Measurements from ENCODE around the gene DIAPH3. TPM values are rescaled to one million over a fixed set of nuclear protein-coding genes. Genes with fewer than 3 reads are reported as not detected.

DIAPH3 gene
- total and polyA plus RNA-seq, 2 of the 4 experiments (the other 2 are of a cell fraction) = 8.9 to 9.3 TPM

DNA sequence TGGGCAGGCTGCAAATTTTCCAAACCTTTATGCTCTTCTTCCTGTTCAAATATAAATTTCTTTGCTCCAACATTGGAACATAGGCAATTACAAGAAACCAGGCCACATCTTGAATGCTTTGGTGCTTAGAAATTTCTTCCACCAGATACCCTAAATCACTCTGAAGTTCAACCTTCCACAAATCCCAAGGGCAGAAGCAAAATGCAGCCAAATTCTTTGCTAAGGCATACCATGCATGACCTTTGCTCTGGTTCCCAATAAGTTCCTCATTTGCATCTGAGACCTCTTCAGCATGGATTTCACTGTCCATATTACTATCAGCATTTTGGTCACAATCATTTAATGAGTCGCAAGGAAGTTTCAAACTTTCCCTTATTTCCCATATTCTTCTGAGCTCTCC, 130.9 kb downstream of the DIAPH3 start:
- no peaks in the 10 kb centered on the region for H3K9me3 ChIP-seq (ENCODE audit: control insufficient read depth, insufficient read depth, low read length)
- no peak overlapping the region for H2AFZ ChIP-seq (replicated peaks; ENCODE audit: low read length, poor library complexity)
- no peak overlapping the region for H3K9ac ChIP-seq (ENCODE audit: low read depth, low read length)
- H3K4ac ChIP-seq (ENCODE audit: low read depth, low read length) = no peak overlapping the region
- no peak overlapping the region for H3K4me2 ChIP-seq (ENCODE audit: low read depth, low read length)
- H2BK120ac ChIP-seq (ENCODE audit: low read depth, low read length) = no peak overlapping the region
- peaks cover 2% of the 10 kb centered on the region; the same call in 1 of the 2 replicates for H3K9me1 ChIP-seq (ENCODE audit: insufficient read depth, low read length)
- intact Hi-C loops (cut with micrococcal nuclease) (no loop called here), dilution Hi-C loops (cut with HindIII; ENCODE audit: low sequenced_read_pairs, unreplicated experiment) (no loop called here), in situ Hi-C loops (cut with MboI; ENCODE audit: low sequenced_read_pairs) (no loop called here)
- no peak overlapping the region for H4K8ac ChIP-seq (ENCODE audit: low read depth in 2 of 2, low read length in 2 of 2)
- ATAC-seq (ENCODE audit: low read depth) = no peak
- H3K27me3 ChIP-seq (ENCODE audit: control insufficient read depth, insufficient read depth, low read length) = no peaks in the 10 kb centered on the region
- H4K5ac ChIP-seq (ENCODE audit: low read depth, low read length) = no peak overlapping the region
- H3K27ac ChIP-seq (ENCODE audit: insufficient read depth, low read length) = no peak overlapping the region
- no peak overlapping the region for H3K18ac ChIP-seq (ENCODE audit: low read depth, low read length)
- no peak overlapping the region for H2AK9ac ChIP-seq (replicated peaks; ENCODE audit: low read depth, low read length, poor library complexity)
- peaks cover 13 to 28% of the 10 kb centered on the region in 2 experiments for H3K79me1 ChIP-seq (ENCODE audit: low read depth in 1 of 2, low read length in 2 of 2)
- WGBS, 2 experiments (ENCODE audit: extremely low coverage in 2 of 2, insufficient read length in 1 of 2) = 83% methylated on average over 1 of the region's 1 CpG; no CpG with 5 or more reads in 1 of the 2 experiments
- ChIA-PET POLR2A (ENCODE audit: unreplicated experiment) (no interaction called here), CTCF (no interaction called here)
- no peaks in the 10 kb centered on the region for H3K36me3 ChIP-seq (ENCODE audit: control insufficient read depth, insufficient read depth, low read length)
- H4K91ac ChIP-seq (ENCODE audit: insufficient read depth, low read depth, low read length) = no peak overlapping the region
- no peak overlapping the region for H2BK15ac ChIP-seq (ENCODE audit: low read depth, low read length)
- no peaks in the 10 kb centered on the region for H3K4me1 ChIP-seq (ENCODE audit: control insufficient read depth, insufficient read depth, low read length)
- no peak overlapping the region for H3K56ac ChIP-seq (ENCODE audit: extremely low read depth, insufficient read depth, low read length)
- no peak overlapping the region for H2BK20ac ChIP-seq (ENCODE audit: low read depth, low read length)
- no peak overlapping the region for H2AK5ac ChIP-seq (ENCODE audit: low read depth, low read length)
- BruUV-seq (replicated peaks) = no TSS peak
- no peak overlapping the region for H2BK5ac ChIP-seq (ENCODE audit: low read depth, low read length, poor library complexity, severe bottlenecking)
- H3K23ac ChIP-seq (ENCODE audit: low read depth, low read length) = no peak overlapping the region
- no peak overlapping the region for H3K14ac ChIP-seq (replicated peaks; ENCODE audit: low read depth, low read length)
- H3K4me3 ChIP-seq (ENCODE audit: insufficient read depth, low read depth, low read length) = no peak overlapping the region
- H4K20me1 ChIP-seq (ENCODE audit: insufficient read depth, low read length) = no peaks in the 10 kb centered on the region
- DNase-seq = no peak
- no peak for TF ChIP-seq CEBPB (IDR thresholded peaks at IDR 0.05; ENCODE audit: low read depth, low read length)
- TF ChIP-seq, protein P1, sequence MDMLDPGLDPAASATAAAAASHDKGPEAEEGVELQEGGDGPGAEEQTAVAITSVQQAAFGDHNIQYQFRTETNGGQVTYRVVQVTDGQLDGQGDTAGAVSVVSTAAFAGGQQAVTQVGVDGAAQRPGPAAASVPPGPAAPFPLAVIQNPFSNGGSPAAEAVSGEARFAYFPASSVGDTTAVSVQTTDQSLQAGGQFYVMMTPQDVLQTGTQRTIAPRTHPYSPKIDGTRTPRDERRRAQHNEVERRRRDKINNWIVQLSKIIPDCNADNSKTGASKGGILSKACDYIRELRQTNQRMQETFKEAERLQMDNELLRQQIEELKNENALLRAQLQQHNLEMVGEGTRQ (IDR thresholded peaks at IDR 0.05; ENCODE audit: low read depth, low read length) = no peak
- TF ChIP-seq POLR2A (IDR thresholded peaks at IDR 0.05; ENCODE audit: low read depth, low read length) = no peak
